ENCODE measurements around the gene TPM4.
"Not testable (repeated sequence)": the region's sequence is repeated elsewhere in the genome, so short reads cannot be mapped to it uniquely, and the experiment has no call there.

TPM4 gene

GRCh38 chr19:16078759-16079707 lies 2.7 kb downstream of the TPM4 start:
- DNase-seq (ENCODE audit: low spot score), result peak; percentile 82
- no peak for TF ChIP-seq CTCF (IDR thresholded peaks at IDR 0.05; ENCODE audit: extremely low read depth, missing control alignments)

GRCh38 chr19:16084067-16084685 lies 7.9 kb downstream of the TPM4 start:
- no peak for TF ChIP-seq CTCF (IDR thresholded peaks at IDR 0.05; ENCODE audit: extremely low read depth, missing control alignments)
- no peak for DNase-seq (ENCODE audit: low spot score)

- TF ChIP-seq CTCF (IDR thresholded peaks at IDR 0.05; ENCODE audit: extremely low read depth, missing control alignments), result no peak
- no peak for DNase-seq (ENCODE audit: low spot score)
Observed at GRCh38 chr19:16085115-16085514, 8.8 kb downstream of the TPM4 start.

- DNase-seq (ENCODE audit: low spot score), result not testable (repeated sequence)
Observed at GRCh38 chr19:16087404-16087803, 11.1 kb downstream of the TPM4 start.

- no peak for DNase-seq (ENCODE audit: low spot score)
- TF ChIP-seq CTCF (IDR thresholded peaks at IDR 0.05; ENCODE audit: extremely low read depth, missing control alignments), result no peak
Observed at GRCh38 chr19:16087940-16088339, 11.6 kb downstream of the TPM4 start.

- TF ChIP-seq CTCF (IDR thresholded peaks at IDR 0.05; ENCODE audit: extremely low read depth, missing control alignments), result no peak
- no peak for DNase-seq (ENCODE audit: low spot score)
Observed at GRCh38 chr19:16088351-16089009, 12.2 kb downstream of the TPM4 start.

GRCh38 chr19:16089010-16089846 lies 12.9 kb downstream of the TPM4 start:
- no peak for TF ChIP-seq CTCF (IDR thresholded peaks at IDR 0.05; ENCODE audit: extremely low read depth, missing control alignments)
- no peak for DNase-seq (ENCODE audit: low spot score)
